ENCODE measurements around the gene PPP3CA. TPM values are rescaled to one million over a fixed set of nuclear protein-coding genes. Genes with fewer than 3 reads are reported as not detected.

PPP3CA gene
- total RNA-seq, 1 donor from 2014 or later, result 36.5 TPM

DNA sequence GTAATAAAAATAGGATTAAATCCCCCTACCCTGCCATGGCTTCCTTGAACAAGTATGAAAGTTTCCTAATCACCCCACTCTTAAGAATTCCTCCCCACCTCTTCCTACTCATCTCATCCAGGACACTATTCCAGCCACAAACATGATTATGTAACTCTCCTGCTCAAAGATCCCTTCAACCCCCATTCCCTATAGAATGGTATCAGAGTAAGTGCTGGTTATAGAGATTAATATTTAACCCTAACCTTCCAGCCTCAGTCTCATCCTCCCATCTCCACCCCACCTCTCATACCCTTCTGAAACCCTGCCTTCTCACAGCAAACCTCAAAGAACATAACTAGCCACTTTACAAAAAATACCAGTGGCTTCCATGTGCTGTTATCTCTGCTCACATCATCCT, 155.1 kb downstream of the PPP3CA start:
- no peak overlapping the region for H3K4me3 Mint-ChIP-seq (ENCODE audit: unreplicated experiment)
- peak overlapping the region; percentile 95 for H3K27ac Mint-ChIP-seq (ENCODE audit: unreplicated experiment)
- no peak for DNase-seq (ENCODE audit: low spot score)
- no peaks in the 10 kb centered on the region for H3K27me3 Mint-ChIP-seq (ENCODE audit: low read depth)
- no peaks in the 10 kb centered on the region for H3K9me3 Mint-ChIP-seq (ENCODE audit: low read depth)
- H3K36me3 Mint-ChIP-seq (ENCODE audit: low read depth), result peaks cover 2% of the 10 kb centered on the region
- TF ChIP-seq, protein P1, sequence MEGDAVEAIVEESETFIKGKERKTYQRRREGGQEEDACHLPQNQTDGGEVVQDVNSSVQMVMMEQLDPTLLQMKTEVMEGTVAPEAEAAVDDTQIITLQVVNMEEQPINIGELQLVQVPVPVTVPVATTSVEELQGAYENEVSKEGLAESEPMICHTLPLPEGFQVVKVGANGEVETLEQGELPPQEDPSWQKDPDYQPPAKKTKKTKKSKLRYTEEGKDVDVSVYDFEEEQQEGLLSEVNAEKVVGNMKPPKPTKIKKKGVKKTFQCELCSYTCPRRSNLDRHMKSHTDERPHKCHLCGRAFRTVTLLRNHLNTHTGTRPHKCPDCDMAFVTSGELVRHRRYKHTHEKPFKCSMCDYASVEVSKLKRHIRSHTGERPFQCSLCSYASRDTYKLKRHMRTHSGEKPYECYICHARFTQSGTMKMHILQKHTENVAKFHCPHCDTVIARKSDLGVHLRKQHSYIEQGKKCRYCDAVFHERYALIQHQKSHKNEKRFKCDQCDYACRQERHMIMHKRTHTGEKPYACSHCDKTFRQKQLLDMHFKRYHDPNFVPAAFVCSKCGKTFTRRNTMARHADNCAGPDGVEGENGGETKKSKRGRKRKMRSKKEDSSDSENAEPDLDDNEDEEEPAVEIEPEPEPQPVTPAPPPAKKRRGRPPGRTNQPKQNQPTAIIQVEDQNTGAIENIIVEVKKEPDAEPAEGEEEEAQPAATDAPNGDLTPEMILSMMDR (IDR thresholded peaks at IDR 0.05), result no peak
- H3K4me1 Mint-ChIP-seq (ENCODE audit: low read depth), result peaks cover 23% of the 10 kb centered on the region

DNA sequence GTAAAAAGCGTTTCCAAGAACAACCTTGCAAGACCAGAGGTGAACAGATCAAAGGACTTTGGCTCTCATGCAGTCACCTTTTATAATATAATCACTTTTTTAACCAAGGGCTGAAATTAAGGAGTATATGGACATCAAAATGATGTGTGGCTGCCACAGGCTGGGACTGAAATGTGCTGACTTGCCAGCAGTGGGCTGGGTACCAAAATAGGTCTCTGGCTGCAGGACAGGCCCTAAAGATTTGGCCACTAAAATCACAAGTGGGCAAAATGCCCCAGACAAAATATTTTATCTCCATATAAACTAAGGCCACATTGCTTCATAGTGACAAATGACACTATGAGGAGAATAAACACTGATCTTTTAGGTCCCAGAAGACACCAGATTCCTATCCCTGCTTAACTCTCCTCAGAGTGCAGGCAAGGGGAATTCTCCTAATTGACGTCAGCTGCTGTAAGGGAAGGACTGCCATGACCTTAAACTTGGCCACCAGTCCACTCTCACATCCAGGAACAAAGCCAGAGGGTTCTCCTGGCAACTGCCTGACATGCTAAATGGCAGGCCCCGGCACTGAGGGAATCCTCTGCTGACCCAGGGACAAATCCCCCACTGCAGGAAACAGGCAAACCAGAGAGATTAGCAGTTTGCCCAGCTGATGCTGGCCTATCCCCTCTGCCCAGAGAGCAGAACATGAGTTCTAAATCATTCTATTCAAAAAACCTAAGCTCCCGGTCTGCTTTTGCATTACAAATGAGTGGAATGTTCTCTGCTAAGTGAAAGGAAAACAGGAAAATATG, 155.8 kb downstream of the PPP3CA start:
- Mint-ChIP-seq H3K4me3 (ENCODE audit: unreplicated experiment) (peak overlapping the region; percentile 52), H3K27ac (ENCODE audit: unreplicated experiment) (peak overlapping the region; percentile 95), H3K4me1 (ENCODE audit: low read depth) (peaks cover 23% of the 10 kb centered on the region), H3K9me3 (ENCODE audit: low read depth) (no peaks in the 10 kb centered on the region), H3K27me3 (ENCODE audit: low read depth) (no peaks in the 10 kb centered on the region), H3K36me3 (ENCODE audit: low read depth) (peaks cover 2% of the 10 kb centered on the region)
- TF ChIP-seq, protein P1 (IDR thresholded peaks at IDR 0.05), result no peak
- no peak for DNase-seq (ENCODE audit: low spot score)

DNA sequence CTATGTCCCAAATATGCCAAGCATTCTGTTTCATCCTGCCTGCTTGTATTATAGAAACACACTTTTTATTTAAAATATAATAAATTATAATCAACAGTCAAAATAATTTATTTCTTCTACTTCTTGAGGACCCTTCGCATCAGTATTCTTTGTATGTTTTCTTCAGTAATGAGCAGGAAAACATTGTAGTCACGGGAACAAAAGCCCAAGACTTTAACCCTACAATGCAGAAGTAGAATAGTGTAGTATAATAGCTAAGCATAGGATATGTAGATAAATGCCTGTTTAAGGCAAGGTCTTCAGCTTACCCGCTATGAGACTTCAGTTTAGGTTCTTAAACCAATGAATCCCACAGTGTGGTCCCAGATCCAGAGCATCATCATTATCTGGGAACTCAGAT, 156.6 kb downstream of the PPP3CA start:
- Mint-ChIP-seq H3K9me3 (ENCODE audit: low read depth) (no peaks in the 10 kb centered on the region), H3K27ac (ENCODE audit: unreplicated experiment) (peak overlapping the region; percentile 95), H3K36me3 (ENCODE audit: low read depth) (peaks cover 2% of the 10 kb centered on the region), H3K4me1 (ENCODE audit: low read depth) (peaks cover 23% of the 10 kb centered on the region), H3K27me3 (ENCODE audit: low read depth) (no peaks in the 10 kb centered on the region), H3K4me3 (ENCODE audit: unreplicated experiment) (no peak overlapping the region)
- TF ChIP-seq, protein P1 (IDR thresholded peaks at IDR 0.05), result no peak
- no peak for DNase-seq (ENCODE audit: low spot score)

GRCh38 chr4:101188906-101189305, 158.4 kb downstream of the PPP3CA start:
- H3K4me3 Mint-ChIP-seq (ENCODE audit: unreplicated experiment), result no peak overlapping the region
- no peak for DNase-seq (ENCODE audit: low spot score)
- no peaks in the 10 kb centered on the region for H3K9me3 Mint-ChIP-seq (ENCODE audit: low read depth)
- no peak overlapping the region for H3K27ac Mint-ChIP-seq (ENCODE audit: unreplicated experiment)
- H3K4me1 Mint-ChIP-seq (ENCODE audit: low read depth), result peaks cover 23% of the 10 kb centered on the region
- TF ChIP-seq, protein P1 (IDR thresholded peaks at IDR 0.05), result no peak
- H3K27me3 Mint-ChIP-seq (ENCODE audit: low read depth), result no peaks in the 10 kb centered on the region
- peaks cover 2% of the 10 kb centered on the region for H3K36me3 Mint-ChIP-seq (ENCODE audit: low read depth)

DNA sequence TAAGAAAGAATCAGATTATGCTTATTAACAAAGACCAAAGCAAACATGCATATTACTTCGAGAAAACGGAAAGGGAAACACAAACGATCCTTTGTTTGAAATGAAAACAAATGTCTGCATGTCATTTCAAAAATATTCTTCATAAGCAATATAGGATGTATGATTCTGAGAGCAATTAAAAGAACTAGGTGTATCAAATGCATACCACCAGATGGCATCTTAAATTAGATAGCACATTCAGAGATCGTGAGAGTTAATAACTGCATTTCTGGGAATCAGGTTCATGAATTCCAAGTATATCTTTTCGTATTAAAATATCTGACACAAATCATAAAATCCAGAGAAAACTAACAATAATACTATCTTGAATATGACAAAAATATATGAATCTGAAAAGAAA, 159.5 kb downstream of the PPP3CA start:
- H3K27me3 Mint-ChIP-seq (ENCODE audit: low read depth), result no peaks in the 10 kb centered on the region
- TF ChIP-seq, protein P1 (IDR thresholded peaks at IDR 0.05), result peak; percentile 76
- H3K36me3 Mint-ChIP-seq (ENCODE audit: low read depth), result peaks cover 2% of the 10 kb centered on the region
- H3K9me3 Mint-ChIP-seq (ENCODE audit: low read depth), result no peaks in the 10 kb centered on the region
- peaks cover 23% of the 10 kb centered on the region for H3K4me1 Mint-ChIP-seq (ENCODE audit: low read depth)
- H3K27ac Mint-ChIP-seq (ENCODE audit: unreplicated experiment), result no peak overlapping the region
- DNase-seq (ENCODE audit: low spot score), result no peak
- H3K4me3 Mint-ChIP-seq (ENCODE audit: unreplicated experiment), result no peak overlapping the region

Data from chondrocyte (in vitro differentiated cells).